Right ventricle myocardium superior (tissue), 1 donor: ENCODE results near the gene POLR2H. TPM values are rescaled to one million over a fixed set of nuclear protein-coding genes. Genes with fewer than 3 reads are reported as not detected.

Source experiments
- ATAC-seq: fragments of 200-7000 bp; cut with Tn5 transposase; one replicate; pipeline ENCODE4 v1.9.1; 2020; ENCODE audit warnings: mild to moderate bottlenecking; ENCODE audit not compliant: poor library complexity
- DNase-seq: peaks from one replicate; pipeline ENCODE4 v3.0.0-alpha.2; 2020
- intact Hi-C: fragments of 100-400 bp; cut with DNase I; formaldehyde crosslinking; loops from one replicate; pipeline ENCODE4 v1.11.2; 2022
- total RNA-seq: library from RNA; stranded (reverse); fragmentation: NEBNext Ultra II Directional; extraction: Animal tissue kit (Norgen Biotek cat#: 25700); gene quantifications from one replicate; pipeline ENCODE4 v1.2.1, GENCODE V29; 2021
- donor health status: DM: no; HTN: yes; CAD: no; lungs with severe emphysema.

POLR2H gene
- total RNA-seq, 1 donor from 2014 or later, result 19.9 TPM

DNA sequence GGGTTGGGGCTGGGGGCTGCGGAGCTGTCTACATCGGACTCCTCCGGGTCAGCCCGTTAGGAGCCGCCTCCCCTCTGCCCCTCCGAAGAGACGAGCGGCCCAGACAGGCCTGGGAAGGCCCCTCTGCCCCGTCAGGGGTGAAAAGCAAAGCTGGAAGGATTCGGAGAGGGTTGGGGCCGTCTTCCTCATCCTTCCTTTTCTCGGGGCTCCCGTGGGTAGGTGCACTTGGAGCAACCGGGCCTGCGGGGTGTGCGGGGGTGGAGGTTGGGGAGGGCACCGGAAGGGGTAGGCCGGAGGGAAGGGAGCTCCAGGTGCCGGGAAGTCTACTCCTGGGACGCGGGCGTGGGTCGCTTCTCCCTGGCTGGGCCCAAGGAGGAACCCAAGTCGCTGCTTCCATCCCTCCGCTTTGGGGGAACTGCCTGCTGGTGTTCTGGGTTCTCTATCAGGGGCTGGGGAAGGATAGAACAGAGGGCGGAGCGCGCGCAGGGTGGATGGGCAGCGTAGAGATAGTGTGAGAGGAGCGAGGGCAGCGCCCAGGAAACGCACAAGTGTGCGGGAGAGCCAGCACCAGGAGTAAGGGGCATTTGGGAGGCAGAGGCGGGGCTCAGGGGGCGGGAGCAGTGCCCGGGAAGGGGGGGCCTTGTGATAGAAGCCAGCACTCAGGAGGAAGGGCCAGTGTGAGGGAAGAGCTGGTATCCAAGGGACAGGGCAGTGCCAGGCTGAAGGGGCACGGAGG lies 590 bp downstream of the POLR2H start:
- peak; percentile 51 for ATAC-seq
- intact Hi-C loops, result loop anchor here (5.0 kb wide), 1 partner anchor 175 kb away; the partner anchor contains the start of gene ABCF3
- peak; percentile 81 for DNase-seq

DNA sequence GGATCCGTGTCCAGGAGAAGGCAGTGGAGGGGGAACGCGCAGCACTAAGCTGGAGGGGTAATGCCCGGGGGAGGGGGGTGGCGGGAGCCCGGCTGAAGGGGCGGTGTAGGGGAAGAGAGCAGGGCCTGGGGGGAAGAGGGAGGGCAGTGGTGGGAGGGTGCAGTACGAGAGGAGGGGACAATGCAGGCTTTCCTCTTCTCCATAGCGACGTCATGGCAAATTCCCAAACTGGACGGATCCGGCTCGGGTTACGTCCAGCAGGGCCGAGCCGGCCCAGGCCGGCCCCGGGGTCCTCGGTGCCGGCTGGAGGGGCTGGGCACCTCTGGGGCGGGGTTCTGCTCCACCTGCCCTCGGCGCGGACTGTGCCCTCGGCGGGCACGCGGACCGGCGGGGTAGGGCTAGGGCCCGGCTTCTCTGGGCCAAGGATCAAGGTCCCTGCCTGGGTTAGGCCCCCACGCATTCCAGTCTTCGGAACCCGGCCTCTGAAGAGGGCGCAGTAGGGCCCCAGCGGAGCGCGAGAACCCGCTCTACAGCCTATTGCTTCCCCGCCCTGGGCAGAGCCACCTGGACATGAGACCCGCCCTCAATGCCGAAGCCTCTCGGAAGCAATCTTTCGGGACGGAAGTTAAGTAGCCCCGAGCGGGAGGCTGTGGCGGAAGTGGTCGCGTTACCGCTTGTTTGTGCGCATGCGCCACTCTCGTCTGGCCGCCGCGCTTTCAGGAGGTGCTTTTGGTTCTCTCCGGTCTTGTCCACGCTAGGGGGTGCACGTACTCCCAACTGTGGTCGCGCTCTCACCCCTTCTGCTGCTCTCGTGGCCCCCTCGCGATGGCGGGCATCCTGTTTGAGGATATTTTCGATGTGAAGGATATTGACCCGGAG lies 1.4 kb downstream of the POLR2H start:
- DNase-seq (peak; percentile 97), ATAC-seq (peak; percentile 86)
- intact Hi-C loops, result loop anchor here (5.0 kb wide), 1 partner anchor 176 kb away; the partner anchor contains the start of gene ABCF3

DNA sequence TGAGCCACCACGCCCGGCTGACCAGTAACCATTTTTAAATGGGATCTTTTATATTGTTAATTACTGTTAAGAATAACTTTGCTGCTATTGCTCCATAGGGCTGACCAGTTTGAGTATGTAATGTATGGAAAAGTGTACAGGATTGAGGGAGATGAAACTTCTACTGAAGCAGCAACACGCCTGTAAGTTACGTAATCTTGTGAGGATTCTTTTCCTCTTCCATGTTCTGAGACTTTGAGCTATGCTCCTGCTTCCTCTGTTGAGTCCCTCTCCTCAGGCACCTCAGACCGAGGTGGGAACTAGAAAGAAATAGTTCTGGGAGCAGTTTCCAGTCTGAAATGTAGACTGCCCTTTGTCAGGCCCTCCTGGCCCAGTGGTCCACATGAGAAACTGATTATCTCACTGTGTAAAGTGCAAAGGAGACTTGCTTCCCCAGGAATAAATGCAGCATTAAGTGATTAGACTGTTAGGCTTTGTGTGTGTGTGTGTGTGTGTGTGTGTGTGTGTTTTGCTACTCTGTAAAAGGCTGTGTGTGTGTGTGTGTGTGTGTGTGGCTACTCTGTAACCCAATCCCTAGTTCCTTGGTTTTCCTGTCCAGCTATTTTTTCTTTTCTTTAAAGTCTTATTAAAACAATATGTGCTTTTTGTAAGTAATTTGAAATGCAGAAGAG lies 5.2 kb downstream of the POLR2H start:
- no peak for DNase-seq
- intact Hi-C loops, result no loop called here
- ATAC-seq, result no peak

DNA sequence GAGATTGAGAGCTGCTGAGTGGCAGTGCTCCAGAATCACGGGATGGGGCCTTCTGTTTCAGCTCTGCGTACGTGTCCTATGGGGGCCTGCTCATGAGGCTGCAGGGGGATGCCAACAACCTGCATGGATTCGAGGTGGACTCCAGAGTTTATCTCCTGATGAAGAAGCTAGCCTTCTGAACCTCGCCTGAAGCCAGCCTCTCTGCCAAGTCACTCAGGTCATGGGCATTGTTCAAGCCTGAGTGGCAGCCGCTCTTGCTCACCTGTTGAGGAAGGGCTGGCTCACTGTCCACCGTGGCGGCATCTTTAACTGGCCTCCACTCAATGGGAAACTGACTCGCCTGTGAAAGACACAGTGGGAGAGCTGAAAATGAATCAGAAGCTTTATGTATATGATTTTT lies 6.6 kb downstream of the POLR2H start:
- ATAC-seq (no peak), DNase-seq (no peak)
- intact Hi-C loops, result no loop called here

DNA sequence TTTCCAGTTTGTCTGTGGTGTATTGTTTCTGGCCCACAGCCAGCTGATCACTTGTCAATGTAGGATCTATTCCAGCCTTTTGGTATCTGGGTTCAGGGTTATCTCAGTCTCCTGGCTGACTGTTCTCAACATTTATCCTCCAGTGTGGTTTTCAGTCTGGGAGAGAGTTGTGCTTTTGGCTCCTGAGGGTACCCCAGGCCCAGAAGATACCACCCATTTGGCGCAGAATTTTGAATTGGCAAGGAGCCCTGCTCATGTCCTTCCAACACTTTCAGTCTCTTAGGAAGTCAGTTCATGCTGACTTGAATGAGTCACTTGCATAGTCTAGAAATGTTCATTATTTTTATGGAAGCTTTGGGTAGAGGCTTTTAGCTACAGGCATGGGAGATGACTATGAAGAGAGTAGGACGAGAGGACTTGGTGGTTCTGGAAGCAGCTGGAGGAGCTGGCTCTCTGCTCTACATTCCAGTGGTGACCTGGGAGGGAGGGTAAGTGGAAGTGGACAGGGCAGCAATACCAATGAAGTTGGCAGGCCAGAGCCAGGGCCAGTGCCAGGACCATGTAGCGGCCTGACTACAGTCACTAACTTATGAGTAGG lies 7.2 kb downstream of the POLR2H start:
- peak; percentile 67 for DNase-seq
- peak; percentile 46 for ATAC-seq
- intact Hi-C loops, result no loop called here

DNA sequence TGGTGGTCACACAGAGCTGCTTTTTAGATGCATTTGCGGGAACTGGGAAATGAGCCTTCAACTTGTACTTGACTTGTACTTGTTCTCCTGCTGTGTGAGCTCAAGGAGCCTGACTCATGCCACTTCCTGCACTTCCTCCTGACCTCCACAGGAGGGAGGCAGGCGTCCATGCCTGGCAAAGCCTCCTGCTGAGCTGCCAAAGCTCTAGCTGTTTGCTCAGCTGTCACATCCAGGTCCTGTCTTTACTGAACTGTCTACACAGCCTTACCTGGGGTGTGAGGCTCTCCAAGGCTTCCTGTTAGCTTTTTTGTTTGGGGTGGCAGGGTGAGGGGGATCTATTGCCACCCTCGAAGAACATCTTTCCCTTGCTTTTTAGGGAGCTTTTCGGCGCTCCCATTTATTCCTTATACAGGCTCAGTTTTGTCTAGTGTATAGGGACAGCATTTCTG lies 10.1 kb downstream of the POLR2H start:
- intact Hi-C loops, result loop anchor here (2.0 to 5.0 kb wide), 2 partner anchors 141 to 171 kb away; no protein-coding TSS in a partner anchor
- ATAC-seq (peak; percentile 92), DNase-seq (peak; percentile 80)

DNA sequence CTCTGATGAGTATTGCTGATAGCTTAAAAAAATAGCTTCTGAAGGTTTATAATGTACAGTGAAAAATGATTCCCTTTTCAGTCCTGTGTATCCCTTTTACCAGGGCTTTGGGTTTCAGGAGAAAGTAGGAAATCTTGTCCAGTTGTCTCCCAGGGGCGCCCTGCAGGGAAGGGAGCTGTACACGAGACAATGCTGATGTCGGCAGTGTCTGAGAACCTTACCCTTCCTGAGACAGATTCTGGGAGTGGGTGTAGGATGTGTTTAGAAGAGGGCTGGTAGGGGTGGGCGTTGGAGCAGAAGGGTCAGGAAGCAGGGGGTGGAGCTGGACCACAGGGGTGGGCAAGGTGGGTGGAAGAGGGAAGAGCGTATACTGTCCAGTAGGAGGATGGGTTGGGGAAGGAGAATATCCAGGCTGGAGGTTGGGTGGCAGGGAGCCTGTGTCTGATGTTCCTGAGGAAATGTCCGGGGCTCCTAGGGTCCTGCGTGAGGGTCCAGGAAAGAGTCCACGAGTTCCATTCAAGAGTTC lies 10.8 kb downstream of the POLR2H start:
- no peak for DNase-seq
- intact Hi-C loops, result loop anchor here (5.0 kb wide), 1 partner anchor 140 kb away; no protein-coding TSS in a partner anchor
- ATAC-seq, result no peak

DNA sequence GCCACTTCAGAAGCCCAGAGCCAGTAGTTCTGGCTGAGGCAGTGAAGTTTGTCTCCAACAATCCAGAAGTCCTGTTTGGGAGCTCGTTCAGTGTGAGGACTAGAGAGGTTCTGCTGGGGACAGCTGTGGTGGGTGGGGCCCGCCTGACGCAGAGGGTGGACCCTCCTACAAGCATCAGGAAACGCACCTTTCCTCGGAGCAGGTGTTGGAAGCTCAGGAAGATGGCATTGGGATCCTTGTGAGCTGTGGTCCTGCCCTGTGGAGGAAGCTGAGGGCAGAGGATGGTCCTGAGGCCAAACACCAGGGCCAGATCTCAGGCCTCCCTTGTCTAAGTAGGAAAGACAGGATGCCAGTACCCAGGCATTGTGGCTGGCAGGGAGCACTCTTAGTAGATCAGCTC lies 11.4 kb downstream of the POLR2H start:
- DNase-seq, result no peak
- ATAC-seq, result no peak
- intact Hi-C loops, result loop anchor here (5.0 kb wide), 1 partner anchor 139 kb away; no protein-coding TSS in a partner anchor

DNA sequence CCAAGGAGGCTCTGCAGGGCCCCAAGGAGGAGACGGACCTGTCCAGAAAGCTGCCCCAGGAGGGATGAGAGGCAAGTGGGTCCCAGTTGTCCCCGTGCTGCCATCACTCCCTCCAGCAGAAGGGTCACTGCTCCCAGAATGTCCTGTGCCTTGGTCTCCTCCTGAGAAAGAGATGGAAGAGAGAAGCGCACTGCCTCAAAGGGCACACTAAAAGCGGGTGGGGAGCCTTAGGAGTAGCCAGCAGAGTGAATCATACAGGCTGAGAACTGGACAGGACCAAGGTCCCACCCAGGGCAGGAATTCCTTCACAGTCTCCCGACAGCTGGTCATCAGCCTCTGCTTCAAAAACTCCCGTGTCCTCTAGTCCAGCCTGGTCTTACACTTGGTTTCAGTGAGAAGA lies 11.9 kb downstream of the POLR2H start:
- DNase-seq, result no peak
- ATAC-seq, result peak; percentile 28
- intact Hi-C loops, result loop anchor here (5.0 kb wide), 1 partner anchor 139 kb away; no protein-coding TSS in a partner anchor

DNA sequence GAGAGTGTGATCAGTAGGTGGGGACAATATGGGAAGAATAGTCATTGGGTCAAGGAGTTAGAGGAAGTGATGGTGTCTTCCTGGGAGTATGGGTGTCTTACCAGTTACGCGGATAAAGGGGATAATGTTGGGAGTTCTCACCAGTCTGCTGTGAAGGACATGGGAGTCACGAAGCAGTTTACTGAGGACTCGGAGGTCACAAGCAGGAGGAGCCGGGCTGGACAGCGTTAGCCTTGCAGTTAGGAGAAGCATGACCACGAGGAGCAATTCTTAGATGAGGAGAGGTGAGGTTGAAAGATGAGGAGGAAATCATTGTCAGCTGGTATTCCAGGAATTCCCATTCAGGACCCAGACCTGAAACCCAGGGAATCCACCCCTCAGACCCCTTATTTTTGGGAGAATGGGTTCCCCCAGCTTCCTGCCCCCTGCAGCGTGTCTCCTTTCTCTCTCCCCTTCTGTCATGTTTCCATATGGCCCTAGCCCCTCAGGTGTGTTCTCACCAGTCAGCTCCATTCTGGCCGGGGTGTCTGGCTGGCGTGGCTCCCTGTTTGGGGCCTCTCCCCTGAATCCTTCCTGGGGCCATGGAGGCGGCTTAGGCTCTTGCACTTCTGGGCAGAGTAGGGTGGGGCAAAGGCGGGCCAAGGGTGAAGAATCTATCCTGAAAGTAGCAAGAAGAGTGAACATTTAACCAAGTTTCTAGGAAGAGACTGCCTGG lies 14.4 kb downstream of the POLR2H start:
- DNase-seq (no peak), ATAC-seq (no peak)
- intact Hi-C loops, result no loop called here

DNA sequence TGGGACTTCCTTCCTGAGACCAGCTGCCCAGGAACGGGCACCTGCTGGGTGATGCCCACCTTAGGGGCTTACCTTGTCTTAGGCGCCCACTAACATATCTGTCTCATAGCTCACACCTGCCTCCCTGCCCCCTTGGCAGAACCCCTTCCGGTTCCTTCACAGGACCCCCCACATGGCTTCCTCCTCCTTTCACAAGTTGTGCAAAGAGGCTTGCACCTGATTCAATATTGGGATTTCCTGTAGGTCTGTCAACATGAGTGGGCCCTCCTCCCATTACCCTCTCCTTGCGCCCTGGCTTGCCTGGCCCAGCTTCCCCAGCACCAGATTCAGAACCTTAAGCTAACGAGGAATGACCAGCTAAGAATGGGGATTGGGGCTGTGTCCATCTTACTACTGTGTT lies 15.9 kb downstream of the POLR2H start:
- intact Hi-C loops, result no loop called here
- ATAC-seq (no peak), DNase-seq (no peak)

DNA sequence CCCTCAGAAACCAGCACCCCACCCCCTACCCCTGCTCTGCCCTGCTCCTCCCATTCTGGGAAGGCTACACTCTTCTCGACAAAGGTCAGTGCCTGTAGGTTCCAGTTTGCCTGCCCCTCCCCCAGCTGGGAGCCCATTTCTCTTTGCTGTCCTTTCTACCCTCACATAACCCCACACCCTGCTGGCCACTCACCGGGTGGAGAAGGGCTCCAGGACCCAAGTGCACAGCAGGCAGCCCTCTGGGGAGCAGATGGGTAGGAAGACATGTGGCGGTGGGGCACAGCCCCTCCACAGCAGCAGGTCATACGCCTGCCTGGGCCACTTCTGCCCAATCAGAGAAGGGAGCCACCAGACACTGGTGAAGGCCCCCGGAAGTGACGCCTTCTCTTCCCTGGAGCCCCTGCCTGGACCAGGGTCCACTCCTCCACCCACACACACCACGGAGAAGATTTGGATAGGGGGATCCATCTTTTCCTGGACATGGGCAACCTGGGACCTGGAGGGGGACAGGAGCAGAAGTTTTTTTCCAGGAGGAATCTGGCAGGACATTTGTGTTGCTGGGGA lies 16.5 kb downstream of the POLR2H start, which contains the start of gene THPO:
Gene THPO, minus strand, starts transcription at position 326 of the 564 bp plus-strand sequence. CDS start 1,948 bp downstream, outside the sequence.
- peak; percentile 22 for ATAC-seq
- no peak for DNase-seq
- intact Hi-C loops, result no loop called here

DNA sequence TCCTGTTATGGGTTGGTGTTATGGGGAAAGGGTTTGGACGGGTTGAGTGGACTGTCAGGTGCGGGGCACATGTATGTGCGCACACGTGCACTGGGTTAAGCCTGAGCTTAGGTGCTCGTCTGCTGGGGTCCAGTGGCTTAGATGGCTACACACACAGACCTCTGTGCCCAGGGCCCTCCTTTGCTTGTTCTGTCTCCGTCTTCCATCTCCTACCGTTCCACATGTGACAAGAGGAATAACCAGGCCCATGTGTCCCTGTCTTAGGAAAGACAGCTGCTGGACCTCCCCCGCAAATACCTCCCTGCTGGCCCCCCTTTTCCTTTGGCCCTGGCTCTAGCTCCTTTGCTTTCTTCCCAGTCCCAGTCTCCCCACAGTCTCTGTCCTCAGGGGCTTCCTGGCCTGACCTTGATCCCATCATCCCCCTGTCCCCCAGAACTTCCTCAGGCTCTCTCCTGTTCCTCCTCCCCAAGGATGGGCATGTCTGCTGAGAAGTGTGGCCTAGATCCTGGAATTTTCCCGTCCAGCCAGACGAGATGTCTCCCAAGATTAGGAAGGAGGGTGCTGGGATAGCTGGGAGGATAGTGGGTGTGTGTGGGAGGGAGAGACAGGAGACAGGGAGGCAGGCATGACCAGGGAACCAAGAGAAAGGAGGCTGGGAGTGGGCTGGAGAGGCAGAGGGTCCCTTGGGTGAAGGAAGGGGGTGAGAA lies 17.3 kb downstream of the POLR2H start:
- intact Hi-C loops, result no loop called here
- no peak for ATAC-seq

DNA sequence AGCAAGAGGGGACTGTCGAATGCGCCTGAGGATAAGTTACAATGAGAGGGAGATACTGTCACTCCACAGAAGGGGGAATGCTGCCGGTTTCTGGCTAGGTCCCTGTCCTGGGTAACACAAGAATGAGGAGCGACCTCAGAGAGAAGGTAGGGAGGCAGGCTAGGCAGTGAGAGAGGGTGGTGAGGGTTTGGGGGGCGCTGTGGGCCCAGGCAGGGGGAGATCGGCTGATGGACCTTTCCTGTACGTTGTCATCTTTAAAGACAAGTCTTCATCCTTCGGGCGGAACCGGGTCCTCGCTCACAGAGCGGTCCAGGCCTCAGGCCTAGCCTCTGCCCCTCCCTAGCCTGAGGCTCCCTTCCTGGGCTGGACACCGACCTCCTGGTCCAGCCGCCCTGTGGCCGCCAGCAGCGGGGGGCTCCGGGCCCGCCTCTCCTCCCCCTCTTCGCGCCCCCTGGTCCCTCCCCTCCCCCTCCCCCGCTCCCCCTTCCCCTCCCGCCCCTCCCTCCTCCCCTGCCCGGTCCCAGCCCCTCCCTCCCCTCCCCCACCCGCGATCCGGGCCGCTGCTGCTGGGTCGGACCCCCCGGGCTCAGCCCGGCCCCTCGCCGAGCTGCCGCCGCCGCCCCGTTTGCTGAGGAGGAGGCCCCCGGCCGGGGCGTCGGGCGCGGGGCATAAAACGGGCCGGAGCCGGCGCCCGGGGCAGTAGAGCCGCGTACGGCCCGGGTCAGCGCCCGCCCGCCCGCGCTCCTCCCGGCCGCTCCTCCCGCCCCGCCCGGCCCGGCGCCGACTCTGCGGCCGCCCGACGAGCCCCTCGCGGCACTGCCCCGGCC lies 18.1 kb downstream of the POLR2H start, which contains the start of gene CHRD:
Gene CHRD, plus strand, starts transcription at position 697 of the 827 bp plus-strand sequence. CDS start 265 bp downstream, outside the sequence.
- DNase-seq, result peak; percentile 66
- intact Hi-C loops, result no loop called here
- peak; percentile 62 for ATAC-seq

More for the DNA sequence above, 17.3 kb downstream of the POLR2H start:
- DNase-seq, result no peak

DNA sequence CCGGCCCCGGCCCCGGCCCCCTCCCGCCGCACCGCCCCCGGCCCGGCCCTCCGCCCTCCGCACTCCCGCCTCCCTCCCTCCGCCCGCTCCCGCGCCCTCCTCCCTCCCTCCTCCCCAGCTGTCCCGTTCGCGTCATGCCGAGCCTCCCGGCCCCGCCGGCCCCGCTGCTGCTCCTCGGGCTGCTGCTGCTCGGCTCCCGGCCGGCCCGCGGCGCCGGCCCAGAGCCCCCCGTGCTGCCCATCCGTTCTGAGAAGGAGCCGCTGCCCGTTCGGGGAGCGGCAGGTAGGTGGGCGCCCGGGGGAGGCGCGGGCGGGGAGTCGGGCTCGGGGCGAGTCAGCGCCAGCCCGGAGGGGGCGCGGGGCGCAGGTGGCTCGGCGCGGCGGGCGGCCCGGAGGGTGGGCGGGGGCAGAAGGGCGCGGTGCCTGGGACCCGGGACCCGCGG lies 18.7 kb downstream of the POLR2H start:
- peak; percentile 39 for ATAC-seq
- peak; percentile 78 for DNase-seq
- intact Hi-C loops, result no loop called here
